NCI-H1105 treated with DMSO at 0.1 percent for 48 hours (cell line): ENCODE measurements around the gene IQCN.

Experiments
- DNase-seq: peaks from one replicate; lab custom pipeline; 2025; lab: John Stamatoyannopoulos, UW

The IQCN gene

GRCh38 chr19:18306888-18307260 lies 32.6 kb upstream of the IQCN start:
- no peak for DNase-seq

GRCh38 chr19:18306209-18306887 lies 32.1 kb upstream of the IQCN start:
- DNase-seq, result no peak

- no peak for DNase-seq
Observed at GRCh38 chr19:18304458-18305310, 30.4 kb upstream of the IQCN start.

- no peak for DNase-seq
Observed at GRCh38 chr19:18304208-18304457, 29.9 kb upstream of the IQCN start.

- DNase-seq, result no peak
Observed at GRCh38 chr19:18301718-18302111, 27.5 kb upstream of the IQCN start.

- no peak for DNase-seq
Observed at GRCh38 chr19:18300930-18301717, 26.9 kb upstream of the IQCN start.

- no peak for DNase-seq
Observed at GRCh38 chr19:18299654-18300053, 25.4 kb upstream of the IQCN start.

GRCh38 chr19:18298601-18299000 lies 24.3 kb upstream of the IQCN start:
- DNase-seq, result no peak

GRCh38 chr19:18297308-18297707 lies 23.1 kb upstream of the IQCN start:
- no peak for DNase-seq

GRCh38 chr19:18295034-18295451 lies 20.8 kb upstream of the IQCN start:
- DNase-seq, result no peak

GRCh38 chr19:18294467-18294864 lies 20.2 kb upstream of the IQCN start:
- peak; percentile 48 for DNase-seq

- DNase-seq, result no peak
Observed at GRCh38 chr19:18293642-18294466, 19.6 kb upstream of the IQCN start.

- DNase-seq, result peak; percentile 11
Observed at GRCh38 chr19:18292810-18293641, 18.8 kb upstream of the IQCN start.

GRCh38 chr19:18292462-18292809 lies 18.2 kb upstream of the IQCN start:
- no peak for DNase-seq

GRCh38 chr19:18291590-18292461 lies 17.6 kb upstream of the IQCN start:
- DNase-seq, result peak; percentile 11

GRCh38 chr19:18291019-18291524 lies 16.8 kb upstream of the IQCN start:
- no peak for DNase-seq

GRCh38 chr19:18290302-18291018 lies 16.2 kb upstream of the IQCN start:
- no peak for DNase-seq

- DNase-seq, result no peak
Observed at GRCh38 chr19:18289471-18290301, 15.4 kb upstream of the IQCN start.
